ENCODE results near the gene NR1D1. TPM values are rescaled to one million over a fixed set of nuclear protein-coding genes. Genes with fewer than 3 reads are reported as not detected.

Gene NR1D1
- total and polyA plus RNA-seq, 4 donors: 3.2 to 19.6 (median 14.1) TPM

- WGBS, 2 donors: 61 to 80% methylated on average over 17 to 18 of the region's 18 CpGs
- H3K9me3 ChIP-seq (ENCODE audit: control insufficient read depth in 4 of 4, insufficient read depth in 3 of 4, low read length in 3 of 4): peaks cover 0 to 4% (median under 1%) of the 10 kb centered on the region in 4 donors
Measured at GRCh38 chr17:40091691-40092397, 8.5 kb downstream of the NR1D1 start.

DNA sequence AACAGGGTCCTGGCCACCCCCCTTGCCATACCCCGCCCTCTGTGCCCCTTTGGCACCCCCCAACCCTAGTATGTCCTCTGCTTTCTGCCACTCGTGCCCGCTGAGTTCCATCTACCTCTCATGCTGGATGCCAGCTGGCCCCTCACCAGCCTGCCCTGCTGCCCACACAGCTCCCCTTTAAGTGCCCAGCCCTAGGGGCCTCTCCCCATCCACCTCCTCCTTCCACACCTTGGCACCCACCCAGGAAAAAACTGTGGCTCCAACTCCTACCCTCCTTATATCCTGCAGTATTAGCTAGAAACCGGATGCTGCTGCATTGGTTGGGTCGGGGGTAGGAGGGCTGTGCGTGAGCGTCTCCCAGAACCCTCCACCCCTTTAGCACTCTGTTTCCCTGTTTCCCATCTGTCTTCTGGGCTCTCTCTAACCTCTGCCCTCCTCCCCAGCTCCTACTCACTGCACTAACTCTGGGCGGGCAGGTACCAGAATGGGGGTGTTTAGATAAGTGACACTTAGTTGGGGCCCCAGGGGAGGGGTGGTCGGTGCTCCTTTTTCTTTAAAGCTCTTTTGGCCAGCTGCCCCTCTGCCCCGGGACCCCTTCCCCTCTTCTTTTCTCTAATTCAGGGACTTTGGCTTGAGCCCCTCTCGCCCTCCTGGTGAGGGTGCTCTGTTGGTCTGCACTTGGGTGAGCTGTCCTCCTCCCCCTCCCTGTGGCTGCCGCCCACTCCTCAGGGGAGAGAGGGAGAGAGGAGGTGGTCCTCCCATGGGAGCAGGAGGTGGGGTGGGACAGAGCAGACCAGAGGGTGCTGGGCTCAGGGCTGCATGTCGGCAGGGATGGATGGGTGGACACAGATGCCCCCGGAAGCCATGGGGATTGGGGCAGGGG, 9.9 kb downstream of the NR1D1 start:
- DNase-seq (peak; percentile 35 to 71 (median 52)), ATAC-seq (ENCODE audit: insufficient read depth, low FRiP score) (no peak)
- Histone ChIP-seq H3K9ac (ENCODE audit: insufficient read depth in 1 of 2, low read length in 2 of 2) (no peak overlapping the region), H3K27ac (ENCODE audit: low read depth in 1 of 2, low read length in 1 of 2) (peak overlapping the region; percentile 36 to 38), H3K27me3 (ENCODE audit: control insufficient read depth in 3 of 3, insufficient read depth in 3 of 3, low read length in 2 of 3) (peaks cover 0 to 2% (median 0%) of the 10 kb centered on the region in 3 donors), H3K36me3 (ENCODE audit: control insufficient read depth in 4 of 4, insufficient read depth in 4 of 4, low read length in 4 of 4) (peaks cover 3 to 73% (median 43%) of the 10 kb centered on the region in 4 donors), H3K9me3 (ENCODE audit: control insufficient read depth in 4 of 4, insufficient read depth in 3 of 4, low read length in 3 of 4) (peaks cover 0 to 4% (median under 1%) of the 10 kb centered on the region in 4 donors), H3K4me1 (ENCODE audit: control insufficient read depth in 5 of 5, insufficient read depth in 5 of 5, low read length in 5 of 5) (peaks cover 2 to 25% (median 6%) of the 10 kb centered on the region in 5 donors), H3K4me3 (no peak overlapping the region)
- TF ChIP-seq, protein P1, sequence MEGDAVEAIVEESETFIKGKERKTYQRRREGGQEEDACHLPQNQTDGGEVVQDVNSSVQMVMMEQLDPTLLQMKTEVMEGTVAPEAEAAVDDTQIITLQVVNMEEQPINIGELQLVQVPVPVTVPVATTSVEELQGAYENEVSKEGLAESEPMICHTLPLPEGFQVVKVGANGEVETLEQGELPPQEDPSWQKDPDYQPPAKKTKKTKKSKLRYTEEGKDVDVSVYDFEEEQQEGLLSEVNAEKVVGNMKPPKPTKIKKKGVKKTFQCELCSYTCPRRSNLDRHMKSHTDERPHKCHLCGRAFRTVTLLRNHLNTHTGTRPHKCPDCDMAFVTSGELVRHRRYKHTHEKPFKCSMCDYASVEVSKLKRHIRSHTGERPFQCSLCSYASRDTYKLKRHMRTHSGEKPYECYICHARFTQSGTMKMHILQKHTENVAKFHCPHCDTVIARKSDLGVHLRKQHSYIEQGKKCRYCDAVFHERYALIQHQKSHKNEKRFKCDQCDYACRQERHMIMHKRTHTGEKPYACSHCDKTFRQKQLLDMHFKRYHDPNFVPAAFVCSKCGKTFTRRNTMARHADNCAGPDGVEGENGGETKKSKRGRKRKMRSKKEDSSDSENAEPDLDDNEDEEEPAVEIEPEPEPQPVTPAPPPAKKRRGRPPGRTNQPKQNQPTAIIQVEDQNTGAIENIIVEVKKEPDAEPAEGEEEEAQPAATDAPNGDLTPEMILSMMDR (IDR thresholded peaks at IDR 0.05; ENCODE audit: control extremely low read depth, extremely low read depth): no peak
- 76 to 83% methylated on average over 13 to 14 of the region's 14 CpGs for WGBS, 2 donors

More at GRCh38 chr17:40091691-40092397, 8.5 kb downstream of the NR1D1 start:
- ATAC-seq (ENCODE audit: insufficient read depth, low FRiP score) (no peak), DNase-seq (peak in 1 of 3 donors; percentile 30)
- H3K36me3 ChIP-seq (ENCODE audit: control insufficient read depth in 4 of 4, insufficient read depth in 4 of 4, low read length in 4 of 4): peaks cover 3 to 70% (median 31%) of the 10 kb centered on the region in 4 donors
- peak overlapping the region; percentile 60 to 92 for H3K27ac ChIP-seq (ENCODE audit: low read depth in 1 of 2, low read length in 1 of 2)
- no peak overlapping the region for H3K4me3 ChIP-seq
- H3K9ac ChIP-seq (ENCODE audit: insufficient read depth in 1 of 2, low read length in 2 of 2): no peak overlapping the region
- TF ChIP-seq, protein P1 (IDR thresholded peaks at IDR 0.05; ENCODE audit: control extremely low read depth, extremely low read depth): no peak
- peaks cover 2 to 25% (median 15%) of the 10 kb centered on the region in 5 donors for H3K4me1 ChIP-seq (ENCODE audit: control insufficient read depth in 5 of 5, insufficient read depth in 5 of 5, low read length in 5 of 5)
- peaks cover 0 to 2% (median 0%) of the 10 kb centered on the region in 3 donors for H3K27me3 ChIP-seq (ENCODE audit: control insufficient read depth in 3 of 3, insufficient read depth in 3 of 3, low read length in 2 of 3)

- WGBS, 2 donors: 85 to 87% methylated on average over 26 of the region's 26 CpGs
- Histone ChIP-seq H3K27me3 (ENCODE audit: control insufficient read depth in 3 of 3, insufficient read depth in 3 of 3, low read length in 2 of 3) (peaks cover 0 to 2% (median 0%) of the 10 kb centered on the region in 3 donors), H3K27ac (ENCODE audit: low read depth in 1 of 2, low read length in 1 of 2) (peak overlapping the region in 1 of 2 donors; percentile 35), H3K9ac (ENCODE audit: insufficient read depth in 1 of 2, low read length in 2 of 2) (no peak overlapping the region), H3K4me1 (ENCODE audit: control insufficient read depth in 5 of 5, insufficient read depth in 5 of 5, low read length in 5 of 5) (peaks cover 2 to 25% (median 4%) of the 10 kb centered on the region in 5 donors), H3K4me3 (no peak overlapping the region), H3K36me3 (ENCODE audit: control insufficient read depth in 4 of 4, insufficient read depth in 4 of 4, low read length in 4 of 4) (peaks cover 9 to 69% (median 50%) of the 10 kb centered on the region in 4 donors), H3K9me3 (ENCODE audit: control insufficient read depth in 4 of 4, insufficient read depth in 3 of 4, low read length in 3 of 4) (peaks cover 0 to 4% (median under 1%) of the 10 kb centered on the region in 4 donors)
- TF ChIP-seq, protein P1 (IDR thresholded peaks at IDR 0.05; ENCODE audit: control extremely low read depth, extremely low read depth): no peak
- DNase-seq (no peak), ATAC-seq (ENCODE audit: insufficient read depth, low FRiP score) (no peak)
Measured at GRCh38 chr17:40089077-40089895, 11.1 kb downstream of the NR1D1 start.
